Adrenal gland (tissue), 5 donors: ENCODE measurements around the gene HERC5.

Source experiments
- CTCF ChIP-seq, 6 experiments: fragments of 450-650 bp in 4 of 6; fragments of 200-600 bp in 2 of 6; sonication (generic) in 1 of 6; IDR thresholded peaks; 1 replicate in 5 of 6; 2 replicates in 1 of 6; pipeline versions ENCODE4 v1.5.1 to v1.8.0; 2016 to 2021; ENCODE audit warnings: antibody characterized with exemption in 6 of 6, mild to moderate bottlenecking in 2 of 6, moderate library complexity in 1 of 6
- POLR2A ChIP-seq, 2 donors: fragments of 450-650 bp; IDR thresholded peaks; one replicate each; pipeline ENCODE4 v1.6.1; 2017; ENCODE audit warnings: antibody characterized with exemption in 2 of 2, mild to moderate bottlenecking in 2 of 2, moderate library complexity in 1 of 2
- donor health status: DM: no; HTN: no; CAD: no.

DNA sequence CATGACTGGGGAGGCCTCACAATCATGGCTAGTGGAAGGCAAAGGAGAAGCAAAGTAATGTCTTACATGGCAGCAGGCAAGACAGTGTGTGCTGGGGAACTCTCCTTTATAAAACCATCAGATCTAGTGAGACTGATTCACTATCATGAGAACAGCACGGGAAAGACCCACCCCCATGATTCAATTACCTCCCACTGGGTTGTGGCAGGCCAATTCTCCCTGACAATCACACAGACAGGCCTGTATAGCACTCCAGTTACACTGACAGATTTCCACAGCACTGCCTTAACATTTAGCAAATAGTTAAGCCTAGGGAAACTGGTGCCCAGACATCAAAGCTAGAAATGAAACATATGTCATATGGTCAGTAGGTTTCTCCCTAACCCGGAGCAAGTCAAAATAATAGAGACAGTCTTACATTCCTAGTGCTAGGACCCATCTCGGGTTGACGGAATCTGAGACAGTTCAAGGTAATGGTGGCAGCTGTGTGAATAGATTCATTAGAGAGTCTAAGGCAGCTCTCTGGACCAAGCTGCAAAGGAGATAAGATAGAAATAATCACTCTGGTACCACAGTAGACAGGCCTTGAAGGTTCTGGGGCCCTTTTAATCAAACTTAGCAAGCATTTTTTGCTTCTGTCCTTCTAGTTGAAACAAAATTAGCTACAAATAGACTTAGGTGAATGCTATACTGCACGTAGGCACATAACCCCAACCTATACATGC lies 9.4 kb upstream of the HERC5 start:
- TF ChIP-seq CTCF (IDR thresholded peaks at IDR 0.05) (no peak), POLR2A (IDR thresholded peaks at IDR 0.05) (no peak)
